ENCODE results near the gene DPYSL4.

DPYSL4 gene

DNA sequence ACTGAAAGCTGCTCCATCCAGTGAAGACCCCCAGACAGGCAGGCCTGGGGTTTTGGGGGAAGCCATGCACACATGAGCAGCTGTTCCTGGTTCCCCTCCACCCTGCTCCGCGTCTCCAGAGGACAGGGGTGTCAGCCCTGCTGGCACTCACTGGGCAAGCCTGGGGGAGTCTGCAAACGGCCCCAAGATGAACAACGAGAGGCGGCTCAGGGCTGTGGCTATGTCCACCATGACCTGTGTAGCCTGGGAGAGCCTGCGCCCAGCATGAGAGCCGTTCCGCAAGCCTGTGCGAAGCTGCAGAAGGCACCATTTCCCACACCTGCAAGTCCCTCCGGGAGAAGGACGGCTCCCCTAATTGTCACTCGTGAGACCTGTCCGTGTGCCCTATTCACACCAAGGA, 59.5 kb downstream of the DPYSL4 start:
- TF ChIP-seq, protein P1, sequence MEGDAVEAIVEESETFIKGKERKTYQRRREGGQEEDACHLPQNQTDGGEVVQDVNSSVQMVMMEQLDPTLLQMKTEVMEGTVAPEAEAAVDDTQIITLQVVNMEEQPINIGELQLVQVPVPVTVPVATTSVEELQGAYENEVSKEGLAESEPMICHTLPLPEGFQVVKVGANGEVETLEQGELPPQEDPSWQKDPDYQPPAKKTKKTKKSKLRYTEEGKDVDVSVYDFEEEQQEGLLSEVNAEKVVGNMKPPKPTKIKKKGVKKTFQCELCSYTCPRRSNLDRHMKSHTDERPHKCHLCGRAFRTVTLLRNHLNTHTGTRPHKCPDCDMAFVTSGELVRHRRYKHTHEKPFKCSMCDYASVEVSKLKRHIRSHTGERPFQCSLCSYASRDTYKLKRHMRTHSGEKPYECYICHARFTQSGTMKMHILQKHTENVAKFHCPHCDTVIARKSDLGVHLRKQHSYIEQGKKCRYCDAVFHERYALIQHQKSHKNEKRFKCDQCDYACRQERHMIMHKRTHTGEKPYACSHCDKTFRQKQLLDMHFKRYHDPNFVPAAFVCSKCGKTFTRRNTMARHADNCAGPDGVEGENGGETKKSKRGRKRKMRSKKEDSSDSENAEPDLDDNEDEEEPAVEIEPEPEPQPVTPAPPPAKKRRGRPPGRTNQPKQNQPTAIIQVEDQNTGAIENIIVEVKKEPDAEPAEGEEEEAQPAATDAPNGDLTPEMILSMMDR (IDR thresholded peaks at IDR 0.05), result no peak

DNA sequence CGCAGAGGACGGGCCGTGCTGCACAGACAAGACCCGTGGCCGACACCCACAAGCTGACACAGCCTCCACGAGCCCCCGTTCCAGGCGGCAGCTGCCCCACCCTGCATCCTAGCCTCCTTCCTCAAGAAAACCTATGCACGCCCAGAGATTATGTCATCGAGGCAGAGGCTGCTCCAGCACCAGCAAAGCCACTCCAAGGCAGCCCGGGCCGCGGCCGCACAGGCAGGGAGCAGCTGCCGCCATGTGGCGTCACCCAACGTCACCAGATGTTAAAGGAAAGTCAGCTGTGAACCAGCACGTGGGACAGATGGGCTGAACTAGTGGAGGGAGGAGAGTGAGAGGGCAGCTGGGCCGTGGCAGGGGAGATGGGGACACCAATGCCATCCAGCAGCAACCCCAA, 61.2 kb downstream of the DPYSL4 start:
- TF ChIP-seq, protein P1 (IDR thresholded peaks at IDR 0.05), result no peak

DNA sequence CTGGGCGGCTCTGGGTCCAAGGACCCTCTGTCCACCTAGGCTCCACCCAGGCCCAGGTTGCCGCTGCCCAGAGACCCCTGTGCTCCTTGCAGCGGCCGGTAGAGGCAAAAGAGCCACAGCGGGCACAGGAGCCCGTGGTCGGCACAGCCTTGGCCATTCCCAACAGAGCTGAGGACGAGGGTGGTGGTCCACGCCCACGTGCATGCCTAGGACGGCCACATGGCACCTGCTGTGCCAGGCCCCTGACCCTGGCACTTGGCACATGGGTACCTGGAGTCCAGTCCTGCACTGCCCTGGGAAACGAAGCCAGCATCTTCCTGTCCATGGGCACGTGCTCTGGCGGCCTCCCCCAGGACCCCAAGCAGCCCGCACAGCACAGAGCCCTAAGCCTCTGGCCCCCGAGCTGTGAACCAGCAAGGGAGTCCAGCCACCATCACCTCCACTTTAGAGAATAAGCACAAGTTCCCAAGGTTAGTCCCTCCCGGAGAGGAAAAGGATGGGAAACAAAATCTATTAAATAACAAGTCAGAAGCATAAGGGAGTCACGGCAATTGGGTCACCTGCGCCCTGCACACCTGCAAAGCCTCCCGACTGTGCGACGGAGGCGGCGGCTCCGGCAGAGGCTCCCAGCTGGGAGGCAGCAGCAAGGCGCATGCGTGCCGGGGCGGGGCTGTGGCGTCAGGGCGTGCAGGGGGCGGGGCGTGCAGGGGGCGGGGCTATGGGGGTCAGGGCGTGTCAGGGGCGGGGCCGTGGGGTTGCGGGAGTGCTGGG, 61.9 kb downstream of the DPYSL4 start:
- TF ChIP-seq, protein P1 (IDR thresholded peaks at IDR 0.05), result no peak

GRCh38 chr10:132249226-132249724, 62.5 kb downstream of the DPYSL4 start:
- TF ChIP-seq, protein P1 (IDR thresholded peaks at IDR 0.05), result no peak

DNA sequence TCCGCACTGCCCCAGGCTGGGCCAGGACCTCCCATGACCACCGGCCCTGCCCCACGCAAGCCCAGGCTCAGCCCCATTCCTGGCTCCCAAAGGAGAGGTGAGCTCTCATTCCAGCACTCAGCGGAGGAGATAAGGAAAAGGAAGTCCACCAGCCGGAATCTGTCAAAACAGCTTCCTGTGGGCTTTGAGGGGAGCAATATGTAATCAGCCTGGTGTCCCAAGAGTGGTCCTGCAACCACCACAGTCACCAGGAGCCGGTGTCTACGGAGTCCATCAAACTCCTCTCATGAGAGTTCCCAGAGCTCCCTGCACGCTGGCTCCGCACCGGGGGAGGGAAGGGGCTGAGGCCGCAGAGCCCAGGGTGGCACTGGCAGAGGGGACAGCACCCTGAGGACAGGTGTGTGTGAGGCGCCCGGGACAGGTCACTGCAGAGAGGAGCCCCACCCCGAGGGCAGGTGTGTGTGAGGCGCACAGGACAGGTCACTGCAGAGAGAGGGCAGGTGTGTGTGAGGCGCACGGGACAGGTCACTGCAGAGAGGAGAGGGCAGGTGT, 63.2 kb downstream of the DPYSL4 start:
- TF ChIP-seq, protein P1 (IDR thresholded peaks at IDR 0.05), result no peak

GRCh38 chr10:132250481-132251475, 64.0 kb downstream of the DPYSL4 start:
- TF ChIP-seq, protein P1 (IDR thresholded peaks at IDR 0.05), result no peak

- TF ChIP-seq, protein P1 (IDR thresholded peaks at IDR 0.05), result no peak
Measured at GRCh38 chr10:132251928-132252327, 65.2 kb downstream of the DPYSL4 start.

Measured in LNCAP (cell line).